Gastroesophageal sphincter (tissue), 4 donors: ENCODE data around the gene PTPRN2. TPM values are rescaled to one million over a fixed set of nuclear protein-coding genes. Genes with fewer than 3 reads are reported as not detected.
"Not testable (repeated sequence)": the region's sequence is repeated elsewhere in the genome, so short reads cannot be mapped to it uniquely, and the experiment has no call there.

Experiments used
- ATAC-seq: fragments of 150-250 bp; one replicate; pipeline ENCODE4 v1.9.1; 2016; ENCODE audit warnings: mild to moderate bottlenecking, moderate library complexity
- H3K27ac ChIP-seq, 4 donors: fragments of 200-600 bp; sonication (generic) in 3 of 4; 1 replicate in 3 of 4; 2 replicates in 1 of 4; pipeline ENCODE4 v1.5.1; 2016 to 2019
- H3K27me3 ChIP-seq: fragments of 200-600 bp; sonication (generic); one replicate; pipeline ENCODE4 v1.5.1; 2019
- H3K36me3 ChIP-seq, 2 donors: fragments of 200-600 bp; sonication (generic); one replicate each; pipeline ENCODE4 v1.5.1; 2019; ENCODE audit warnings: control low read depth in 1 of 2
- H3K4me1 ChIP-seq, 3 donors: fragments of 200-600 bp; sonication (generic); 1 replicate in 2 of 3; 2 replicates in 1 of 3; pipeline ENCODE4 v1.5.1; 2016 to 2019; ENCODE audit warnings: control low read depth in 2 of 3
- H3K4me3 ChIP-seq, 2 donors: fragments of 200-600 bp; sonication (generic); one replicate each; pipeline ENCODE4 v1.5.1; 2019; ENCODE audit warnings: mild to moderate bottlenecking in 1 of 2, moderate library complexity in 1 of 2
- H3K9me3 ChIP-seq, 3 donors: fragments of 200-600 bp; sonication (generic); one replicate each; pipeline ENCODE4 v1.5.1; 2017 to 2019; ENCODE audit warnings: control low read depth in 2 of 3
- CTCF ChIP-seq, 4 experiments: fragments of 200-600 bp in 2 of 4; fragments of 450-650 bp in 2 of 4; sonication (generic) in 1 of 4; IDR thresholded peaks; one replicate each; pipeline ENCODE4 v1.5.1; 2017 to 2019; ENCODE audit warnings: antibody characterized with exemption in 4 of 4, mild to moderate bottlenecking in 2 of 4, moderate library complexity in 2 of 4
- EP300 ChIP-seq: sonication (generic); formaldehyde crosslinking; IDR thresholded peaks from one replicate; pipeline ENCODE4 v1.6.1; 2017; ENCODE audit warnings: antibody characterized with exemption, mild to moderate bottlenecking
- POLR2A ChIP-seq, 2 donors: fragments of 450-650 bp; IDR thresholded peaks; one replicate each; pipeline ENCODE4 v1.6.1; 2017; ENCODE audit warnings: antibody characterized with exemption in 2 of 2, mild to moderate bottlenecking in 2 of 2, moderate library complexity in 1 of 2
- POLR2AphosphoS5 ChIP-seq: sonication (generic); formaldehyde crosslinking; IDR thresholded peaks from one replicate; pipeline ENCODE4 v1.6.1; 2017; ENCODE audit warnings: antibody characterized with exemption
- WGBS, 2 donors: methylation state at CpG; one replicate each; pipeline ENCODE4 v1.1.5; 2018; ENCODE audit warnings: low coverage in 1 of 2; 5-methylcytosine and 5-hydroxymethylcytosine counted together
- total RNA-seq, 4 donors: library from RNA; depleted of rRNA; stranded (reverse); fragments of >200 nt; gene quantifications; one replicate each; pipeline ENCODE4 v1.1.0, GENCODE V29; 2016

Gene PTPRN2
- total RNA-seq, 4 donors from 2014 or later, result 1.7 to 4.7 (median 3.3) TPM

GRCh38 chr7:158507917-158508316 is 79.7 kb downstream of the PTPRN2 start:
- no peak for ATAC-seq
- TF ChIP-seq POLR2A (IDR thresholded peaks at IDR 0.05), result no peak
- no peak for TF ChIP-seq EP300
- TF ChIP-seq POLR2AphosphoS5, result no peak
- Histone ChIP-seq H3K27ac (no peak overlapping the region), H3K4me3 (no peak overlapping the region), H3K9me3 (peaks cover 0 to 55% (median 0%) of the 10 kb centered on the region in 3 donors), H3K27me3 (peaks cover 48% of the 10 kb centered on the region), H3K36me3 (no peaks in the 10 kb centered on the region), H3K4me1 (no peaks in the 10 kb centered on the region)
- 76 to 91% methylated on average over 3 to 4 of the region's 15 CpGs for WGBS, 2 donors

GRCh38 chr7:158507175-158507574 is 80.4 kb downstream of the PTPRN2 start:
- ATAC-seq, H3K4me1 ChIP-seq, H3K27ac ChIP-seq, H3K36me3 ChIP-seq, H3K4me3 ChIP-seq: not testable (repeated sequence)
- Histone ChIP-seq H3K27me3 (peaks cover 48% of the 10 kb centered on the region), H3K9me3 (peaks cover 0 to 47% (median 0%) of the 10 kb centered on the region in 3 donors)
- WGBS, 2 donors, result 63 to 100% methylated on average over 1 to 6 of the region's 7 CpGs

- Histone ChIP-seq H3K36me3 (no peaks in the 10 kb centered on the region), H3K27ac (no peak overlapping the region), H3K9me3 (peaks cover 0 to 42% (median 0%) of the 10 kb centered on the region in 3 donors), H3K27me3 (peaks cover 42% of the 10 kb centered on the region), H3K4me3 (no peak overlapping the region), H3K4me1 (no peaks in the 10 kb centered on the region)
- WGBS, 2 donors, result no CpG with 5 or more reads among the region's 12 CpGs
- ATAC-seq, result no peak
- TF ChIP-seq EP300 (no peak), POLR2AphosphoS5 (no peak), POLR2A (IDR thresholded peaks at IDR 0.05) (no peak), CTCF (IDR thresholded peaks at IDR 0.05) (no peak)
Measured at GRCh38 chr7:158506626-158507025, 81.0 kb downstream of the PTPRN2 start.

GRCh38 chr7:158505683-158506082 is 81.9 kb downstream of the PTPRN2 start:
- H3K36me3 ChIP-seq, result no peaks in the 10 kb centered on the region
- TF ChIP-seq POLR2A (IDR thresholded peaks at IDR 0.05) (no peak), CTCF (IDR thresholded peaks at IDR 0.05) (no peak), EP300 (no peak), POLR2AphosphoS5 (no peak)
- no peak overlapping the region for H3K4me3 ChIP-seq
- 85% methylated on average over 5 of the region's 14 CpGs; no CpG with 5 or more reads in 1 of the 2 donors for WGBS, 2 donors
- peaks cover 0 to 32% (median 0%) of the 10 kb centered on the region in 3 donors for H3K9me3 ChIP-seq
- ATAC-seq, result no peak
- peaks cover 42% of the 10 kb centered on the region for H3K27me3 ChIP-seq
- no peaks in the 10 kb centered on the region for H3K4me1 ChIP-seq
- no peak overlapping the region for H3K27ac ChIP-seq

- 82 to 96% methylated on average over 7 to 9 of the region's 11 CpGs for WGBS, 2 donors
- Histone ChIP-seq H3K4me1 (no peaks in the 10 kb centered on the region), H3K27me3 (peaks cover 41% of the 10 kb centered on the region), H3K4me3 (no peak overlapping the region), H3K36me3 (no peaks in the 10 kb centered on the region), H3K27ac (no peak overlapping the region), H3K9me3 (peaks cover 0 to 27% (median 0%) of the 10 kb centered on the region in 3 donors)
- no peak for TF ChIP-seq EP300
- TF ChIP-seq CTCF (IDR thresholded peaks at IDR 0.05), result no peak
- TF ChIP-seq POLR2AphosphoS5, result no peak
- TF ChIP-seq POLR2A (IDR thresholded peaks at IDR 0.05), result no peak
- ATAC-seq, result no peak
Measured at GRCh38 chr7:158502068-158502750, 85.4 kb downstream of the PTPRN2 start.

- Histone ChIP-seq H3K27me3 (peaks cover 36% of the 10 kb centered on the region), H3K9me3 (peaks cover 0 to 21% (median 0%) of the 10 kb centered on the region in 3 donors), H3K4me1 (no peaks in the 10 kb centered on the region), H3K36me3 (no peaks in the 10 kb centered on the region), H3K27ac (no peak overlapping the region), H3K4me3 (no peak overlapping the region)
- WGBS, 2 donors, result 69 to 89% methylated on average over 3 to 7 of the region's 28 CpGs
- TF ChIP-seq POLR2A (IDR thresholded peaks at IDR 0.05) (no peak), EP300 (no peak), CTCF (IDR thresholded peaks at IDR 0.05) (no peak), POLR2AphosphoS5 (no peak)
- ATAC-seq, result no peak
Measured at GRCh38 chr7:158501393-158502067, 86.1 kb downstream of the PTPRN2 start.
